Gastroesophageal sphincter (tissue), 3 donors: ENCODE results near the gene AMPD2.

Experiments
- EP300 ChIP-seq: sonication (generic); formaldehyde crosslinking; IDR thresholded peaks from one replicate; pipeline ENCODE4 v1.6.1; 2017; ENCODE audit warnings: antibody characterized with exemption, mild to moderate bottlenecking
- POLR2A ChIP-seq, 2 donors: fragments of 450-650 bp; IDR thresholded peaks; one replicate each; pipeline ENCODE4 v1.6.1; 2017; ENCODE audit warnings: antibody characterized with exemption in 2 of 2, mild to moderate bottlenecking in 2 of 2, moderate library complexity in 1 of 2
- POLR2AphosphoS5 ChIP-seq: sonication (generic); formaldehyde crosslinking; IDR thresholded peaks from one replicate; pipeline ENCODE4 v1.6.1; 2017; ENCODE audit warnings: antibody characterized with exemption
- TF ChIP-seq, protein P1 (sequence below), 4 experiments: fragments of 200-600 bp in 2 of 4; fragments of 450-650 bp in 2 of 4; sonication (generic) in 1 of 4; IDR thresholded peaks; one replicate each; pipeline ENCODE4 v1.5.1; 2017 to 2019; ENCODE audit warnings: antibody characterized with exemption in 4 of 4, mild to moderate bottlenecking in 2 of 4, moderate library complexity in 2 of 4

DNA sequence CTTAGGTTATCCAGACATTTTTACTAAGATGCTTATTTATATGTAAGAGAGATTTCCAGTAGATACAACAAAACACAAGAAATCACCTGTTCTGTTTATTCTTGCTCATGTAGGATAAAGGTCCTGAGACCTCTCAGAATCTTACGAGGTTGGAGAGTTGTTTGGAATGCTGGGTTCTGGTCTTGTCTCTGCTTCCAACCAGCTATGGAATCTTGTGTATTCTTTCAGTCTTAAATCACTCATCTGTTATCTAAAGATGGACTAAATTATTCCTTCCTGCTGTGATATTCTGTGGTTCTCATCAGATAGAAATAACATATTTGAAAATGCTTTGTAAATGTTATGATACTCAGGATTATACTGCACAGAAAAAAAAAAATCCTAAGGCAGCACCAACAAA lies 21.5 kb upstream of the AMPD2 start:
- TF ChIP-seq, protein P1, sequence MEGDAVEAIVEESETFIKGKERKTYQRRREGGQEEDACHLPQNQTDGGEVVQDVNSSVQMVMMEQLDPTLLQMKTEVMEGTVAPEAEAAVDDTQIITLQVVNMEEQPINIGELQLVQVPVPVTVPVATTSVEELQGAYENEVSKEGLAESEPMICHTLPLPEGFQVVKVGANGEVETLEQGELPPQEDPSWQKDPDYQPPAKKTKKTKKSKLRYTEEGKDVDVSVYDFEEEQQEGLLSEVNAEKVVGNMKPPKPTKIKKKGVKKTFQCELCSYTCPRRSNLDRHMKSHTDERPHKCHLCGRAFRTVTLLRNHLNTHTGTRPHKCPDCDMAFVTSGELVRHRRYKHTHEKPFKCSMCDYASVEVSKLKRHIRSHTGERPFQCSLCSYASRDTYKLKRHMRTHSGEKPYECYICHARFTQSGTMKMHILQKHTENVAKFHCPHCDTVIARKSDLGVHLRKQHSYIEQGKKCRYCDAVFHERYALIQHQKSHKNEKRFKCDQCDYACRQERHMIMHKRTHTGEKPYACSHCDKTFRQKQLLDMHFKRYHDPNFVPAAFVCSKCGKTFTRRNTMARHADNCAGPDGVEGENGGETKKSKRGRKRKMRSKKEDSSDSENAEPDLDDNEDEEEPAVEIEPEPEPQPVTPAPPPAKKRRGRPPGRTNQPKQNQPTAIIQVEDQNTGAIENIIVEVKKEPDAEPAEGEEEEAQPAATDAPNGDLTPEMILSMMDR (IDR thresholded peaks at IDR 0.05): no peak
- TF ChIP-seq POLR2A (IDR thresholded peaks at IDR 0.05) (no peak), EP300 (no peak), POLR2AphosphoS5 (no peak)
